NCI-H2227 treated with DMSO at 0.1 percent for 48 hours (cell line): ENCODE data around the gene RIPOR3.
"Not testable (repeated sequence)": the region's sequence is repeated elsewhere in the genome, so short reads cannot be mapped to it uniquely, and the experiment has no call there.

Source experiments
- DNase-seq: peaks from one replicate; lab custom pipeline; 2025; lab: John Stamatoyannopoulos, UW

Gene RIPOR3

GRCh38 chr20:50724112-50724725 lies 32.9 kb upstream of the RIPOR3 start:
- DNase-seq = no peak

- DNase-seq = no peak
Measured at GRCh38 chr20:50723672-50724071, 32.3 kb upstream of the RIPOR3 start.

GRCh38 chr20:50722424-50723155 lies 31.2 kb upstream of the RIPOR3 start:
- DNase-seq = no peak

GRCh38 chr20:50721881-50722281 lies 30.5 kb upstream of the RIPOR3 start:
- no peak for DNase-seq

- DNase-seq = no peak
Measured at GRCh38 chr20:50720582-50720981, 29.2 kb upstream of the RIPOR3 start.

GRCh38 chr20:50720026-50720425 lies 28.7 kb upstream of the RIPOR3 start:
- no peak for DNase-seq

GRCh38 chr20:50719328-50719727 lies 28.0 kb upstream of the RIPOR3 start:
- DNase-seq = no peak

- no peak for DNase-seq
Measured at GRCh38 chr20:50717974-50718761, 26.8 kb upstream of the RIPOR3 start.

- DNase-seq = no peak
Measured at GRCh38 chr20:50717312-50717711, 26.0 kb upstream of the RIPOR3 start.

GRCh38 chr20:50716518-50716917 lies 25.2 kb upstream of the RIPOR3 start:
- no peak for DNase-seq

- no peak for DNase-seq
Measured at GRCh38 chr20:50715694-50716093, 24.4 kb upstream of the RIPOR3 start.

GRCh38 chr20:50714426-50714825 lies 23.1 kb upstream of the RIPOR3 start:
- not testable (repeated sequence) for DNase-seq

- no peak for DNase-seq
Measured at GRCh38 chr20:50713657-50714101, 22.3 kb upstream of the RIPOR3 start.

- DNase-seq = no peak
Measured at GRCh38 chr20:50712771-50713656, 21.7 kb upstream of the RIPOR3 start.

GRCh38 chr20:50711113-50711825 lies 19.9 kb upstream of the RIPOR3 start:
- DNase-seq = no peak

- DNase-seq = no peak
Measured at GRCh38 chr20:50710492-50711063, 19.2 kb upstream of the RIPOR3 start.

- no peak for DNase-seq
Measured at GRCh38 chr20:50709636-50709973, 18.3 kb upstream of the RIPOR3 start.

GRCh38 chr20:50708845-50709635 lies 17.7 kb upstream of the RIPOR3 start:
- no peak for DNase-seq

GRCh38 chr20:50704971-50705370 lies 13.6 kb upstream of the RIPOR3 start:
- no peak for DNase-seq

- DNase-seq = no peak
Measured at GRCh38 chr20:50704514-50704913, 13.2 kb upstream of the RIPOR3 start.
